ENCODE results near the gene LCOR. TPM values are rescaled to one million over a fixed set of nuclear protein-coding genes. Genes with fewer than 3 reads are reported as not detected.
A peak's percentile ranks its signal among the peaks of the same experiment; 100 is the strongest.

LCOR gene
- total RNA-seq, 4 donors from 2014 or later = 29.1 to 60.9 (median 42.4) TPM

GRCh38 chr10:96996275-96996965 lies 164.3 kb downstream of the LCOR start:
- WGBS, 2 donors = 75 to 90% methylated on average over 6 of the region's 6 CpGs
- Histone ChIP-seq H3K27me3 (no peaks in the 10 kb centered on the region), H3K4me1 (no peaks in the 10 kb centered on the region), H3K9me3 (no peaks in the 10 kb centered on the region), H3K36me3 (no peaks in the 10 kb centered on the region), H3K4me3 (replicated peaks in 1 of 3) (no peak overlapping the region), H3K27ac (no peak overlapping the region)
- no peak for TF ChIP-seq POLR2A (IDR thresholded peaks at IDR 0.05)
- TF ChIP-seq, protein P1, sequence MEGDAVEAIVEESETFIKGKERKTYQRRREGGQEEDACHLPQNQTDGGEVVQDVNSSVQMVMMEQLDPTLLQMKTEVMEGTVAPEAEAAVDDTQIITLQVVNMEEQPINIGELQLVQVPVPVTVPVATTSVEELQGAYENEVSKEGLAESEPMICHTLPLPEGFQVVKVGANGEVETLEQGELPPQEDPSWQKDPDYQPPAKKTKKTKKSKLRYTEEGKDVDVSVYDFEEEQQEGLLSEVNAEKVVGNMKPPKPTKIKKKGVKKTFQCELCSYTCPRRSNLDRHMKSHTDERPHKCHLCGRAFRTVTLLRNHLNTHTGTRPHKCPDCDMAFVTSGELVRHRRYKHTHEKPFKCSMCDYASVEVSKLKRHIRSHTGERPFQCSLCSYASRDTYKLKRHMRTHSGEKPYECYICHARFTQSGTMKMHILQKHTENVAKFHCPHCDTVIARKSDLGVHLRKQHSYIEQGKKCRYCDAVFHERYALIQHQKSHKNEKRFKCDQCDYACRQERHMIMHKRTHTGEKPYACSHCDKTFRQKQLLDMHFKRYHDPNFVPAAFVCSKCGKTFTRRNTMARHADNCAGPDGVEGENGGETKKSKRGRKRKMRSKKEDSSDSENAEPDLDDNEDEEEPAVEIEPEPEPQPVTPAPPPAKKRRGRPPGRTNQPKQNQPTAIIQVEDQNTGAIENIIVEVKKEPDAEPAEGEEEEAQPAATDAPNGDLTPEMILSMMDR (IDR thresholded peaks at IDR 0.05) = no peak
- intact Hi-C loops (cut with DNase I) = no loop called here
- DNase-seq = no peak

DNA sequence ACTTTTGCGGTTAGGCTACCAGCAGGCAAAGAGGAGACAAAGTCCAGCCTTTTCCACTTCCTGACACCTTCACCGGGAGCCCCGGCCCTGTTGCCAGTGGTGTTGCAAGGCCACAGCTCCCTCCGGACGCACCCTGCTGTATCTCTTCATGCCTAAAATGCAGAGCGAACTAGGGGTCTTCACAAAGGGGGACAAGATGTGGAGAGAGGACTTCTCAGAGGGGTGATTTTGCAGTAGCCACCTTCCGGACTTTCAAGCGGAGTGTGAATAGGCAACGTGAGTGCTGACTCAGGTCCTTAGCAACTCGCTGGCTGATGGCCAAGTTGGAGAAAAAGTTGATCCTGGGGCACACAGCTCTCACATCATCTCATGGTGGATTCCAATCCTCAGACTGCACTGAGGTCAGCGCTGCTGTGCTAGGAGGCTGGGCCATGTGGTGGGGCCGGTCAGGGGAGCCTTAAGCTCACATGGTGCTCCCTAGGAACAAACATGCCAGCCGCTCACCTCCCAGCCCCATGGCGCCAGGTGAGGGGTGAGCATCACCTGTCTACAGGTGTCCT lies 166.3 kb downstream of the LCOR start:
- DNase-seq = peak; percentile 73 to 77
- Histone ChIP-seq H3K4me1 (no peaks in the 10 kb centered on the region), H3K27me3 (no peaks in the 10 kb centered on the region), H3K36me3 (no peaks in the 10 kb centered on the region), H3K9me3 (no peaks in the 10 kb centered on the region), H3K27ac (no peak overlapping the region), H3K4me3 (replicated peaks in 1 of 3) (no peak overlapping the region)
- 49 to 57% methylated on average over 13 to 14 of the region's 14 CpGs for WGBS, 2 donors
- intact Hi-C loops (cut with DNase I) = no loop called here
- TF ChIP-seq, protein P1 (IDR thresholded peaks at IDR 0.05) = no peak
- no peak for TF ChIP-seq POLR2A (IDR thresholded peaks at IDR 0.05)

DNA sequence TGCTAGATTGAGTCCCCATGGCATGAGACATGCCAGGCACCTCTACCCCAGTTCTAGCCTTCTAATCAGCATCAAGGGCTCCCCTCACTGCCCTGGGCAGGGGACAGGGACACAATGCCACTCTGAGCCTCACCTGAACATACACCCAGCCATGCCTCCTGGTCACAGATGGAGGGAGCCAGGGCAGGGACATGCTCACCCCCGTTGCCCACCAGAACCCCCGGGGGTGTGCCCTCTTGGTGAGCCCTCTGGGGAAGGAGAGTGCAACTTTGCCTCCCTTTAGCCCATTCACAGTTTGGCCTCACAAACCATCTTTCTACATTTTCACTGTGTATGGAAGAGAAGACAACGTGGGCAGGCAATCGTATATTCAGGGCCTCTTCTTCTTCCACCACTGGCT lies 167.2 kb downstream of the LCOR start:
- 93 to 94% methylated on average over 2 to 4 of the region's 4 CpGs for WGBS, 2 donors
- TF ChIP-seq, protein P1 (IDR thresholded peaks at IDR 0.05) = no peak
- no peak for TF ChIP-seq POLR2A (IDR thresholded peaks at IDR 0.05)
- intact Hi-C loops (cut with DNase I) = no loop called here
- Histone ChIP-seq H3K4me1 (no peaks in the 10 kb centered on the region), H3K9me3 (no peaks in the 10 kb centered on the region), H3K4me3 (replicated peaks in 1 of 3) (no peak overlapping the region), H3K36me3 (no peaks in the 10 kb centered on the region), H3K27ac (no peak overlapping the region), H3K27me3 (no peaks in the 10 kb centered on the region)
- DNase-seq = no peak

GRCh38 chr10:96999987-97000386 lies 167.9 kb downstream of the LCOR start:
- Histone ChIP-seq H3K4me3 (replicated peaks in 1 of 3) (no peak overlapping the region), H3K4me1 (no peaks in the 10 kb centered on the region), H3K36me3 (no peaks in the 10 kb centered on the region), H3K27me3 (no peaks in the 10 kb centered on the region), H3K9me3 (no peaks in the 10 kb centered on the region), H3K27ac (no peak overlapping the region)
- intact Hi-C loops (cut with DNase I) = no loop called here
- TF ChIP-seq, protein P1 (IDR thresholded peaks at IDR 0.05) = no peak
- TF ChIP-seq POLR2A (IDR thresholded peaks at IDR 0.05) = no peak
- 82 to 95% methylated on average over 2 to 3 of the region's 4 CpGs for WGBS, 2 donors
- DNase-seq = no peak

GRCh38 chr10:97000487-97001182 lies 168.5 kb downstream of the LCOR start:
- 93 to 95% methylated on average over 17 to 21 of the region's 25 CpGs for WGBS, 2 donors
- Histone ChIP-seq H3K36me3 (no peaks in the 10 kb centered on the region), H3K27me3 (no peaks in the 10 kb centered on the region), H3K4me3 (replicated peaks in 1 of 3) (no peak overlapping the region), H3K9me3 (no peaks in the 10 kb centered on the region), H3K4me1 (no peaks in the 10 kb centered on the region), H3K27ac (no peak overlapping the region)
- DNase-seq = no peak
- no peak for TF ChIP-seq POLR2A (IDR thresholded peaks at IDR 0.05)
- TF ChIP-seq, protein P1 (IDR thresholded peaks at IDR 0.05) = no peak
- intact Hi-C loops (cut with DNase I) = no loop called here

Measured in thyroid gland (tissue), 4 donors.